ENCODE data around the gene S100A6. TPM values are rescaled to one million over a fixed set of nuclear protein-coding genes. Genes with fewer than 3 reads are reported as not detected.
"Not testable (repeated sequence)": the region's sequence is repeated elsewhere in the genome, so short reads cannot be mapped to it uniquely, and the experiment has no call there.

The S100A6 gene
- total RNA-seq, 1 experiment from 2014 or later: 2,572 TPM

DNA sequence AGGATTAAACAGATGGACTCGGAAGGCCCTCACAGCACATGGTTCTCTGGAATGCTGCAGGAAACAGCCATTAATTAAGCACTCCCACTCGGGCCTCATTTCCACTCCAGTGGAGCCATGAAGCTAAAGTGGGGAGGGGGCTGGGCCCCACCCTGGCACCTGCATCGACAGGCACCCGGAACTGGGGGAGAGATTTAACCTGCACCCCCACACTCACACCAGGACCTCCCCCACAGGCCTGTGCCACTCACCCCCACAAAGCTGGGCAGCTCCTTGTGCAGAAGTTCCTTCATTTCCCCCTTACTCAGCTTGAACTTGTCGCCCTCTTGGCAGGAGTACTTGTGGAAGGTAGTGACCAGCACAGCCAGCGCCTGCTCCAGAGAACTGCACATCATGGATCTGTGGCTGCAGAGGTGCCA is 27.7 kb upstream of the S100A6 start:
- intact Hi-C loops (cut with micrococcal nuclease): no loop called here
- Histone ChIP-seq H3F3A (ENCODE audit: low read length, unreplicated experiment) (peaks cover 8% of the 10 kb centered on the region), H3K9me2 (replicated peaks; ENCODE audit: low read length) (no peaks in the 10 kb centered on the region), H4K20me1 (ENCODE audit: low read length) (no peaks in the 10 kb centered on the region), H3K4me3 (ENCODE audit: low read length) (peak overlapping the region; percentile 12; the same call in 1 of the 2 replicates), H2AFZ (ENCODE audit: low read length) (no peak overlapping the region), H3K9me3 (ENCODE audit: low read length) (no peaks in the 10 kb centered on the region), H3K36me3 (ENCODE audit: low read depth, low read length) (no peaks in the 10 kb centered on the region), H3K79me2 (ENCODE audit: low read length) (peaks cover 38% of the 10 kb centered on the region), H3K9ac (ENCODE audit: low read length) (peak overlapping the region; percentile 94), H3K4me1 (ENCODE audit: insufficient read depth, low read length) (peaks cover 53% of the 10 kb centered on the region), H3K27me3 (ENCODE audit: low read length) (no peaks in the 10 kb centered on the region), H3K27ac (ENCODE audit: low read length) (peak overlapping the region; percentile 100), H3K4me2 (ENCODE audit: low read length) (peak overlapping the region; percentile 84)
- DNase-seq: no peak
- no peak for ATAC-seq
- no TSS peak for BruUV-seq (replicated peaks)
- POLR2A ChIA-PET (ENCODE audit: unreplicated experiment): interaction anchor here (1.6 kb wide), 1 partner anchor 28 kb away, joined by 3 read pairs; the partner anchor contains the start of gene S100A6
- CTCF ChIA-PET: interaction anchor here (1.4 kb wide), 1 partner anchor 30 kb away, joined by 3 read pairs; no protein-coding TSS in a partner anchor
- no peak for TF ChIP-seq CTCF (conservative IDR thresholded peaks at IDR 0.05; ENCODE audit: low read depth, low read length)
- TF ChIP-seq EZH2 (IDR thresholded peaks at IDR 0.05; ENCODE audit: low read length, unreplicated experiment): no peak
- no peak for TF ChIP-seq EZH2phosphoT487 (IDR thresholded peaks at IDR 0.05; ENCODE audit: borderline replicate concordance, low read length)

GRCh38 chr1:153562021-153562420 is 26.2 kb upstream of the S100A6 start:
- H3K9me2 ChIP-seq (replicated peaks; ENCODE audit: low read length); H3K27me3 ChIP-seq (ENCODE audit: low read length); CTCF ChIA-PET; H2AFZ ChIP-seq (ENCODE audit: low read length); ATAC-seq; DNase-seq; H3F3A ChIP-seq (ENCODE audit: low read length, unreplicated experiment); BruUV-seq (replicated peaks); H4K20me1 ChIP-seq (ENCODE audit: low read length); H3K4me2 ChIP-seq (ENCODE audit: low read length); H3K4me3 ChIP-seq (ENCODE audit: low read length); H3K9ac ChIP-seq (ENCODE audit: low read length); H3K27ac ChIP-seq (ENCODE audit: low read length); H3K9me3 ChIP-seq (ENCODE audit: low read length); H3K36me3 ChIP-seq (ENCODE audit: low read depth, low read length); intact Hi-C loops (cut with micrococcal nuclease): not testable (repeated sequence)
- Histone ChIP-seq H3K4me1 (ENCODE audit: insufficient read depth, low read length) (peaks cover 38% of the 10 kb centered on the region), H3K79me2 (ENCODE audit: low read length) (peaks cover 37% of the 10 kb centered on the region)
- POLR2A ChIA-PET (ENCODE audit: unreplicated experiment): interaction anchor here (1.0 kb wide), 1 partner anchor 65 kb away, joined by 3 read pairs; the partner anchor contains the start of gene S100A13

- H3K27ac ChIP-seq (ENCODE audit: low read length): no peak overlapping the region
- intact Hi-C loops (cut with micrococcal nuclease): no loop called here
- POLR2A ChIA-PET (ENCODE audit: unreplicated experiment): interaction anchor here (1.0 kb wide), 1 partner anchor 66 kb away, joined by 3 read pairs; the partner anchor contains the start of gene S100A13
- ATAC-seq (no peak), DNase-seq (no peak)
- no peak overlapping the region for H3K4me3 ChIP-seq (ENCODE audit: low read length)
- BruUV-seq (replicated peaks): no TSS peak
- no peak overlapping the region for H2AFZ ChIP-seq (ENCODE audit: low read length)
- no peaks in the 10 kb centered on the region for H3K9me3 ChIP-seq (ENCODE audit: low read length)
- peaks cover 34% of the 10 kb centered on the region for H3K79me2 ChIP-seq (ENCODE audit: low read length)
- peaks cover 33% of the 10 kb centered on the region for H3K4me1 ChIP-seq (ENCODE audit: insufficient read depth, low read length)
- H4K20me1 ChIP-seq (ENCODE audit: low read length): no peaks in the 10 kb centered on the region
- H3K4me2 ChIP-seq (ENCODE audit: low read length): no peak overlapping the region
- no peaks in the 10 kb centered on the region for H3K9me2 ChIP-seq (replicated peaks; ENCODE audit: low read length)
- CTCF ChIA-PET: no interaction called here
- TF ChIP-seq EZH2phosphoT487 (IDR thresholded peaks at IDR 0.05; ENCODE audit: borderline replicate concordance, low read length) (no peak), CTCF (conservative IDR thresholded peaks at IDR 0.05; ENCODE audit: low read depth, low read length) (0 out of 2 replicates have a peak, but pooled peaks have one; percentile 17)
- no peaks in the 10 kb centered on the region for H3K36me3 ChIP-seq (ENCODE audit: low read depth, low read length)
- H3K9ac ChIP-seq (ENCODE audit: low read length): no peak overlapping the region
- H3F3A ChIP-seq (ENCODE audit: low read length, unreplicated experiment): peaks cover 3% of the 10 kb centered on the region
- no peaks in the 10 kb centered on the region for H3K27me3 ChIP-seq (ENCODE audit: low read length)
Measured at GRCh38 chr1:153561466-153561985, 25.7 kb upstream of the S100A6 start.
